Measurements from ENCODE around the gene LRG1. TPM values are rescaled to one million over a fixed set of nuclear protein-coding genes. Genes with fewer than 3 reads are reported as not detected.
A peak's percentile ranks its signal among the peaks of the same experiment; 100 is the strongest.

The LRG1 gene
- total RNA-seq, 1 donor from 2014 or later: 1.0 TPM

DNA sequence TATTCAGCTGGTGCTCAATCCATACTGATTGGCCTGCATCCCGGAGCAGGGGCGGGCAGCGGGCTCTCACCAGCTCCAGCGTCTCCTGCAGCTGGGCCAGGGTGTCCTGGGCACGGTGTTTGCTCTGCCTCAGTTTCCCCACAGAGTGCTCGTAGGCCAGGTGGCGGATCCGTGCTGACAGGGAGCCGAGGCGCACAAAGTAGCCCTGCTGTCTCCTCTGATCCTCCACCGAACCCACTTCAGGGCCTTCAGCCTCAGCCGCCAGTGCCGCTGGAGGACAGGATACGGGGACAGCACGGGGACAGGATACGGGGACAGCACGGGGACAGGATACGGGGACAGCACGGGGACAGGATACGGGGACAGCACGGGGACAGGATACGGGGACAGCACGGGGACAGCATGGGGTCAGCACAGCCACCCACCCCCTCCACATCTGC is 14.3 kb downstream of the LRG1 start:
- Mint-ChIP-seq H3K4me1 (ENCODE audit: low read depth, unreplicated experiment) (no peaks in the 10 kb centered on the region), H3K27me3 (ENCODE audit: unreplicated experiment) (peaks cover 6% of the 10 kb centered on the region), H3K27ac (ENCODE audit: unreplicated experiment) (no peak overlapping the region), H3K9me3 (ENCODE audit: unreplicated experiment) (no peaks in the 10 kb centered on the region), H3K36me3 (ENCODE audit: unreplicated experiment) (no peaks in the 10 kb centered on the region), H3K4me3 (ENCODE audit: unreplicated experiment) (no peak overlapping the region)
- no peak for DNase-seq
- TF ChIP-seq, protein P1, sequence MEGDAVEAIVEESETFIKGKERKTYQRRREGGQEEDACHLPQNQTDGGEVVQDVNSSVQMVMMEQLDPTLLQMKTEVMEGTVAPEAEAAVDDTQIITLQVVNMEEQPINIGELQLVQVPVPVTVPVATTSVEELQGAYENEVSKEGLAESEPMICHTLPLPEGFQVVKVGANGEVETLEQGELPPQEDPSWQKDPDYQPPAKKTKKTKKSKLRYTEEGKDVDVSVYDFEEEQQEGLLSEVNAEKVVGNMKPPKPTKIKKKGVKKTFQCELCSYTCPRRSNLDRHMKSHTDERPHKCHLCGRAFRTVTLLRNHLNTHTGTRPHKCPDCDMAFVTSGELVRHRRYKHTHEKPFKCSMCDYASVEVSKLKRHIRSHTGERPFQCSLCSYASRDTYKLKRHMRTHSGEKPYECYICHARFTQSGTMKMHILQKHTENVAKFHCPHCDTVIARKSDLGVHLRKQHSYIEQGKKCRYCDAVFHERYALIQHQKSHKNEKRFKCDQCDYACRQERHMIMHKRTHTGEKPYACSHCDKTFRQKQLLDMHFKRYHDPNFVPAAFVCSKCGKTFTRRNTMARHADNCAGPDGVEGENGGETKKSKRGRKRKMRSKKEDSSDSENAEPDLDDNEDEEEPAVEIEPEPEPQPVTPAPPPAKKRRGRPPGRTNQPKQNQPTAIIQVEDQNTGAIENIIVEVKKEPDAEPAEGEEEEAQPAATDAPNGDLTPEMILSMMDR (IDR thresholded peaks at IDR 0.05; ENCODE audit: partially characterized antibody, unreplicated experiment): no peak

DNA sequence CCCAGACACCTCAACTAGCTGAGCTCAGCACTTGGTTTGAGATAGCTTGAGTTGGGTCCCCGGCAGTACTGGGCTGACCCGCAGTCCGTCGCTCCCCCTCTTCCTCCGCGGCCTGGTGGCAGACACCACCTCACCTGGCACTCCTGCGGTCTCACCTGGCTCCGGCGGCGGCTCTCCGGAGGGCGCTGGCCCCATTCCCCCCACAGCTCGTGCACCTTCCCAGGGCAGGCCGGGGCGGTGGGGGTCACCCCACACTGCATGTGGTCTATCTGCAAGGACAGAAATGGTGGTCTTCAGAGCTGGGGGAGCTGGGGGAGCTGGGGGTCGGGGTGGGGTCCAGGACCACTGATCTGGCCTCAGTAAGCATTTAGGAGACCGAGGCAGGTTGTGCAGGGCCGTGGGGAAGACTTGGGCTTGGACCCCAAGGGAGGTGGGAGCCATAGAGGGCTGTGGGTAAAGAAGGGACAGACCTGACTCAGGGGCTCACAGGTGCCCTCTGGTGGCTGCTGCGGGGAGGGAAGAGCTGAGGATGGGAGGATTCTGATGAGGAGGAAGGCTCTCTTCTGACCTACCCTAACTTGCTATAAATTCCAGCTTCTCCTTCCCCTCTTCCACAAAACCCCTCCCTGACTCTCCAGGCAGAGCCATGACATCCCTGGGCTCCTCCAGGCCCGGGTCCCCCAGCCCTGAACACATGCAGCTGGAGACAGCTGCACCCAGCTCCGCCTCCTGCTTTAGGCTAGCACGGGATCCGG is 14.9 kb downstream of the LRG1 start:
- Mint-ChIP-seq H3K4me3 (ENCODE audit: unreplicated experiment) (no peak overlapping the region), H3K27me3 (ENCODE audit: unreplicated experiment) (peaks cover 6% of the 10 kb centered on the region), H3K27ac (ENCODE audit: unreplicated experiment) (no peak overlapping the region), H3K36me3 (ENCODE audit: unreplicated experiment) (no peaks in the 10 kb centered on the region), H3K9me3 (ENCODE audit: unreplicated experiment) (peaks cover under 1% of the 10 kb centered on the region), H3K4me1 (ENCODE audit: low read depth, unreplicated experiment) (no peaks in the 10 kb centered on the region)
- DNase-seq: peak; percentile 90
- TF ChIP-seq, protein P1 (IDR thresholded peaks at IDR 0.05; ENCODE audit: partially characterized antibody, unreplicated experiment): peak; percentile 74

DNA sequence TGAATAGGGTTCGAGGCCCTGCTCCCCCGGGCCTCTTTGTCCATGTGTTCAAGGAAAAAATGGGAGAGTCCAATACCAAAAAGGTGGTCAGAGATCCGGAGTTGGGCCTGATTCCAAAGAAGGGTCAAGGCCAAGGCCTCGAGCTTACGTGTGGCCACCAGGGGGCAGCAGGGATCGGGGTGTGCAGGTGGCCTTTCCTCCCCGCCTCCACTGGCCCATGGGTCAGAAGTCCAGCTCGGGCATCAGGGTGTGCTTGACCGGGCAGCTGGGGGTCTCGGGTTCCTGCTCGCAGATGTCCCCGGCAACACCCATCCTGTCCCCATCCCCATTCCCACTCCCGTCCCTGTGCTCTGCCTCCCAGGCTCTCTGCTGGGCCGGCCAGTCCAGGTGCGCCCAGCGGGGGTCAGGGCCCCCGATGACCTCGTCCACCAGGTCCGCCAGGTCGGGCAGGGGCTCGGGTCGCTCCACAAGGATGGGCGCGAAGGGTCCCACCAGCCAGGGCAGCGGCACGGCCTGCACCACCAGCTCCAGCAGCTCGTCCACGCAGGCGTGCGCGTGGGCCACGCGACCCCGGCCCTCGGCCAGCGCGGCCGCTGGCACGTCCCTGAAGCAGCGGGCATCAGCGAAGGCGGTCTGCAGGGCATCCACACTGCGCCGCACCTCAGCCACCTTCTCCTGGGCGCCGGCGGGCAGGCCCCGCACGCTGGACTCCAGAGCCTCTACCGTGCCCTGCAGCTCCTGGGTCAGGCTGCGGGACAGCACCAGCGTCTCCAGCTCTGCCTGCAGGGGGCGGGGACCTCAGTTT is 16.3 kb downstream of the LRG1 start:
- H3K27ac Mint-ChIP-seq (ENCODE audit: unreplicated experiment): no peak overlapping the region
- H3K4me3 Mint-ChIP-seq (ENCODE audit: unreplicated experiment): no peak overlapping the region
- DNase-seq: peak; percentile 74
- H3K9me3 Mint-ChIP-seq (ENCODE audit: unreplicated experiment): peaks cover 3% of the 10 kb centered on the region
- no peaks in the 10 kb centered on the region for H3K36me3 Mint-ChIP-seq (ENCODE audit: unreplicated experiment)
- H3K4me1 Mint-ChIP-seq (ENCODE audit: low read depth, unreplicated experiment): no peaks in the 10 kb centered on the region
- TF ChIP-seq, protein P1 (IDR thresholded peaks at IDR 0.05; ENCODE audit: partially characterized antibody, unreplicated experiment): peak; percentile 87
- peaks cover 8% of the 10 kb centered on the region for H3K27me3 Mint-ChIP-seq (ENCODE audit: unreplicated experiment)

DNA sequence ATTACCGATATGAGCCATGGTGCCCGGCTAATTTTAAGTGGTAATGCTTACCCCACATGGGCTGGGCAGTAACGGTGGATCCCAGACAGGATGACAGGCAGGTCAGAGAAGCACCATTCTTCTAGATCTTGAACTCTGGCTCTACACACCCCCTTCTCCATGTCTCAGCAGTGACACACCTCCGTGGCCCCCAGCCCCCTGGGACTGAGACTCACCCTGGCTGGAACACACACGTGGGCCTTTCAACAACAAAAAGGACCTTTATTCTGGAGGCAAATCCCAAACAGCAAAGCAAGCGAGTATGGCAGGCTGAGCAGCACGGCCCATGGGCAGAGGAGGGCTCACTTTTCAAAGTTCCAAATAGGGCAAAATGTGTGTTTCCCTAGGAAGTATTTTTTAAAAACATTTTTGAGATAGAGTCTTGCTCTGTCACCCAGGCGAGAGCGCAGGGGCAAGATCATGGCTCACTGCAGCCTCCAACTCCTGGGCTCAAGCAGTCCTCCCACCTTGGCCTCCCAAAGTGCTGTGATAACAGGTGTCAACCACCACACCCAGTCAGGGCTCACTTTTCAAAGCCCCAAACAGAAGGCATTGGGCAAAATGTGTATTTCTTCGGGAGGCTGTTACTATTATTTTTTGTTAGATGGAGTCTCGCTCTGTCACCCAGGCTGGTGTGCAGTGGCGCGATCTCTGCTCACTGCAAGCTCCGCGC is 17.4 kb downstream of the LRG1 start:
- Mint-ChIP-seq H3K27me3 (ENCODE audit: unreplicated experiment) (peaks cover 2% of the 10 kb centered on the region), H3K4me1 (ENCODE audit: low read depth, unreplicated experiment) (no peaks in the 10 kb centered on the region), H3K4me3 (ENCODE audit: unreplicated experiment) (no peak overlapping the region), H3K9me3 (ENCODE audit: unreplicated experiment) (peaks cover 3% of the 10 kb centered on the region), H3K36me3 (ENCODE audit: unreplicated experiment) (no peaks in the 10 kb centered on the region), H3K27ac (ENCODE audit: unreplicated experiment) (no peak overlapping the region)
- no peak for DNase-seq
- TF ChIP-seq, protein P1 (IDR thresholded peaks at IDR 0.05; ENCODE audit: partially characterized antibody, unreplicated experiment): no peak
